Left cardiac atrium (tissue), 4 donors: ENCODE results near the gene GDE1. TPM values are rescaled to one million over a fixed set of nuclear protein-coding genes. Genes with fewer than 3 reads are reported as not detected.

Experiments
- ATAC-seq, 2 donors: fragments of 200-7000 bp; cut with Tn5 transposase; one replicate each; pipeline ENCODE4 v1.9.1; 2020; ENCODE audit warnings: mild to moderate bottlenecking in 2 of 2, moderate library complexity in 2 of 2
- DNase-seq: peaks from one replicate; pipeline ENCODE4 v3.0.0-alpha.2; 2020
- intact Hi-C, 2 donors: fragments of 100-400 bp; cut with DNase I; formaldehyde crosslinking; loops; one replicate each; pipeline versions ENCODE4 v1.14.1 to v1.15.1; 2022 to 2023
- total RNA-seq, 2 donors: library from RNA; stranded (reverse); fragmentation: NEBNext Ultra II Directional; extraction: Animal tissue kit (Norgen Biotek cat#: 25700); gene quantifications; one replicate each; pipeline ENCODE4 v1.2.1, GENCODE V29; 2021
- donor health status: DM: no; HTN: yes; CAD: no.
- donor health status: DM: no; HTN: yes; CAD: no; lungs with severe emphysema.
- donor health status: DM: yes; HTN: yes; CAD: no.
- donor health status: Dilated cardiomyopathy.

The GDE1 gene
- total RNA-seq, 2 donors from 2014 or later, result 93.7 to 96.3 TPM

- ATAC-seq (no peak), DNase-seq (no peak)
- intact Hi-C loops, result no loop called here
These were observed 22.4 kb downstream of the GDE1 start for GRCh38 chr16:19499481-19499880.

- DNase-seq, result no peak
- peak in 1 of 2 donors; percentile 31 for ATAC-seq
- intact Hi-C loops, result no loop called here
These were observed 22.9 kb downstream of the GDE1 start for GRCh38 chr16:19499006-19499405.

GRCh38 chr16:19497176-19497575, 24.7 kb downstream of the GDE1 start:
- DNase-seq, result no peak
- intact Hi-C loops, result no loop called here
- ATAC-seq, result no peak

- intact Hi-C loops, result no loop called here
- ATAC-seq (no peak), DNase-seq (no peak)
These were observed 31.3 kb downstream of the GDE1 start for GRCh38 chr16:19490619-19491018.

- intact Hi-C loops, result no loop called here
- ATAC-seq (peak; percentile 19 to 68), DNase-seq (peak; percentile 24)
These were observed 33.7 kb downstream of the GDE1 start for GRCh38 chr16:19488213-19488640.

- DNase-seq (no peak), ATAC-seq (no peak)
- intact Hi-C loops, result no loop called here
These were observed 35.1 kb downstream of the GDE1 start for GRCh38 chr16:19486750-19487325.

GRCh38 chr16:19486051-19486450, 35.8 kb downstream of the GDE1 start:
- DNase-seq (no peak), ATAC-seq (no peak)
- intact Hi-C loops, result no loop called here

GRCh38 chr16:19485611-19486010, 36.3 kb downstream of the GDE1 start:
- ATAC-seq, result no peak
- intact Hi-C loops, result no loop called here
- no peak for DNase-seq

- DNase-seq, result no peak
These were observed 37.8 kb downstream of the GDE1 start for GRCh38 chr16:19484096-19484495.

GRCh38 chr16:19482291-19482690, 39.6 kb downstream of the GDE1 start:
- DNase-seq (no peak), ATAC-seq (no peak)
- intact Hi-C loops, result no loop called here

More at GRCh38 chr16:19484096-19484495, 37.8 kb downstream of the GDE1 start:
- ATAC-seq, result no peak
- intact Hi-C loops, result no loop called here

GRCh38 chr16:19481769-19482168, 40.1 kb downstream of the GDE1 start:
- DNase-seq, result no peak
- intact Hi-C loops, result no loop called here
- no peak for ATAC-seq

- ATAC-seq (no peak), DNase-seq (no peak)
- intact Hi-C loops, result no loop called here
These were observed 40.6 kb downstream of the GDE1 start for GRCh38 chr16:19481296-19481695.

GRCh38 chr16:19479302-19479721, 42.6 kb downstream of the GDE1 start:
- intact Hi-C loops, result no loop called here
- no peak for DNase-seq

GRCh38 chr16:19478505-19478904, 43.4 kb downstream of the GDE1 start:
- DNase-seq, result no peak
- intact Hi-C loops, result no loop called here
- ATAC-seq, result no peak

More at GRCh38 chr16:19479302-19479721, 42.6 kb downstream of the GDE1 start:
- no peak for ATAC-seq

GRCh38 chr16:19474617-19475016, 47.3 kb downstream of the GDE1 start:
- intact Hi-C loops, result no loop called here
- ATAC-seq (no peak), DNase-seq (no peak)

- DNase-seq, result no peak
These were observed 49.4 kb downstream of the GDE1 start for GRCh38 chr16:19472482-19472881.

GRCh38 chr16:19468300-19468699, 53.6 kb downstream of the GDE1 start:
- intact Hi-C loops, result no loop called here
- ATAC-seq (no peak), DNase-seq (no peak)

More at GRCh38 chr16:19472482-19472881, 49.4 kb downstream of the GDE1 start:
- no peak for ATAC-seq
- intact Hi-C loops, result no loop called here

- DNase-seq (no peak), ATAC-seq (no peak)
- intact Hi-C loops, result no loop called here
These were observed 58.2 kb downstream of the GDE1 start for GRCh38 chr16:19463468-19464315.

GRCh38 chr16:19460397-19460796, 61.5 kb downstream of the GDE1 start:
- DNase-seq (no peak), ATAC-seq (no peak)
- intact Hi-C loops, result no loop called here

GRCh38 chr16:19458722-19459379, 63.0 kb downstream of the GDE1 start:
- ATAC-seq (no peak), DNase-seq (no peak)
- intact Hi-C loops, result no loop called here
